GM12891 (cell line): ENCODE results near the gene SMG6.

Source experiments
- POLR2A ChIP-seq: IDR thresholded peaks from 2 replicates; pipeline ENCODE4 v1.6.1; 2011; ENCODE audit warnings: low read depth, low read length, control low read depth
- SPI1 ChIP-seq: IDR thresholded peaks from 2 replicates; pipeline ENCODE4 v1.6.1; 2011; ENCODE audit warnings: low read depth, low read length, control low read depth

DNA sequence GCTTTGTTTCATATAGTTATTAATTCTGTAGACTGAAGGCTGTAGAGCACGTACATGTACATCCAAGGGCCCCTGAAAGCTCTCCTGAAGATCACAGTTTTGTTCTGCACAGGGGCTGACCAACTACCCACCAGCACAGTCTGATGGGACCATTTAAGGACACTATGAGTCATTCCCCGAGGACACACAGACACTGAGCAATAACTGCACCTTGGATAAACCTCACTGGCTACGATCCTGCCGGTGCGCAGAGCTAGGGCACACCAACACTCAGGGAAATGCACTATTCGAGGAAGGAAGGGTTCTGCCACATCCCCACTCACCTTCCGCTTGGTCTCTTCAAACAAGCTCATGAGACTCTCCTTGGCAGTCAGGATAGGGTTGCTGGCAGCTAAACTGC, 20.3 kb downstream of the SMG6 start:
- TF ChIP-seq POLR2A = no peak
- no peak for TF ChIP-seq SPI1
